Measurements from ENCODE around the gene COX5B. TPM values are rescaled to one million over a fixed set of nuclear protein-coding genes. Genes with fewer than 3 reads are reported as not detected.

Gene COX5B
- total and polyA plus RNA-seq, 8 donors: 112 to 173 (median 126) TPM

GRCh38 chr2:97654309-97654708 lies 8.4 kb downstream of the COX5B start:
- H3K27ac ChIP-seq: no peak overlapping the region
- intact Hi-C loops (cut with DNase I): no loop called here
- TF ChIP-seq, protein P1, sequence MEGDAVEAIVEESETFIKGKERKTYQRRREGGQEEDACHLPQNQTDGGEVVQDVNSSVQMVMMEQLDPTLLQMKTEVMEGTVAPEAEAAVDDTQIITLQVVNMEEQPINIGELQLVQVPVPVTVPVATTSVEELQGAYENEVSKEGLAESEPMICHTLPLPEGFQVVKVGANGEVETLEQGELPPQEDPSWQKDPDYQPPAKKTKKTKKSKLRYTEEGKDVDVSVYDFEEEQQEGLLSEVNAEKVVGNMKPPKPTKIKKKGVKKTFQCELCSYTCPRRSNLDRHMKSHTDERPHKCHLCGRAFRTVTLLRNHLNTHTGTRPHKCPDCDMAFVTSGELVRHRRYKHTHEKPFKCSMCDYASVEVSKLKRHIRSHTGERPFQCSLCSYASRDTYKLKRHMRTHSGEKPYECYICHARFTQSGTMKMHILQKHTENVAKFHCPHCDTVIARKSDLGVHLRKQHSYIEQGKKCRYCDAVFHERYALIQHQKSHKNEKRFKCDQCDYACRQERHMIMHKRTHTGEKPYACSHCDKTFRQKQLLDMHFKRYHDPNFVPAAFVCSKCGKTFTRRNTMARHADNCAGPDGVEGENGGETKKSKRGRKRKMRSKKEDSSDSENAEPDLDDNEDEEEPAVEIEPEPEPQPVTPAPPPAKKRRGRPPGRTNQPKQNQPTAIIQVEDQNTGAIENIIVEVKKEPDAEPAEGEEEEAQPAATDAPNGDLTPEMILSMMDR (IDR thresholded peaks at IDR 0.05): no peak
- no peaks in the 10 kb centered on the region for H3K4me1 ChIP-seq
- no peaks in the 10 kb centered on the region for H3K27me3 ChIP-seq
- ATAC-seq: no peak
- H3K4me3 ChIP-seq: no peak overlapping the region
- H3K9me3 ChIP-seq: no peaks in the 10 kb centered on the region
- H3K36me3 ChIP-seq: peaks cover 0 to 64% of the 10 kb centered on the region in 2 donors
- DNase-seq: no peak

DNA sequence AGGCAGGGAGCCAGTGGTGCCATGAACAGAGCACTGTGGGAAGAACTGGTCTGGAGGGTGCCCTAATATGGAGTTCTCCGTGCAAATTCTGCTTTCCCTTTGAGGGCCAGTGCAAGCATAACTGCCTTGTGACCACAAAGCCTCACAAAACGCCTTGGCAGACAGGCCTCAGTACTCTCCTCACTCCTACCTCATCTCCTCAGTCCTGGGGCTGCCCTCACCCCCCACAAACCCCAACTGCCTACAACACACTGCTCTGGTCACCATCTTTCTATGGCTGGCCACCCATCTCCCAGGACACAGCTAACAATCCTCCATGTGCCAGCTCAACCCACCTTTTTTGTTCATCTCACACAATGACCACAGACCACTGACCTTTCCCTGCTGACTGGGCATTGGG lies 8.9 kb downstream of the COX5B start:
- peaks cover 0 to 63% of the 10 kb centered on the region in 2 donors for H3K36me3 ChIP-seq

DNA sequence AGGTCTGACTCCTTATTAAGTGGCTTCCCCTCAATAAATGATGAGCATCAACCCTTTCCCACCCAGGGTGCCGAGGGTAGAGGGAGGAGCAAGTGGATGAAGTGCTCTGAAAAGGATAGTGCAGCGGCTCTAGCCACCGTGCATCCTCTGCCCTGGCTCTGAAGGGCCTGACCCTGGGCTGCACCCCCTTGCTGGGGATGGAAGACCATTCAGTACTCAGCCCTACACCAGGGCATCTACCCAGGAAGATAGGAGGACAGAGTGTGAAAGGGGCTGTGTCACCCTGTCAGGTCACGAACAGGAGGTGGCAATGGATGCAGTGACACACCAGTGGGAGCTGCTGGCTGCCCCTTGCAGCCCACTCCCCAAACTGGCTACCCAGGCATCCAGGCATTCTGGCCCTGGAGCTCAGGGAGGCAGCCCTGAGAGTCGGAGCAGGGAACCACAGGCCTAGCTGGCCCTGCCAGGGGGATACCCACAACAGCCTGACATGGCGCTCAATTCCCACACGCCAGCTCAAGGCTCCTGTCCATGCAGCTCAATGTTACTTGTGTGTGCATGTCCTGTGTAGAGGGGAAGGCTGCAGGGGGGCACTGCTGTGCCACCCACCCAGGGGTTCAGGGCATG lies 10.4 kb downstream of the COX5B start:
- Histone ChIP-seq H3K4me1 (peaks cover 0 to 8% of the 10 kb centered on the region in 2 donors), H3K27me3 (no peaks in the 10 kb centered on the region), H3K27ac (no peak overlapping the region), H3K36me3 (peaks cover 0 to 59% of the 10 kb centered on the region in 2 donors), H3K4me3 (no peak overlapping the region), H3K9me3 (no peaks in the 10 kb centered on the region)
- intact Hi-C loops (cut with DNase I): no loop called here
- TF ChIP-seq, protein P1 (IDR thresholded peaks at IDR 0.05): no peak
- DNase-seq: no peak
- ATAC-seq: no peak

More for the DNA sequence above, 8.9 kb downstream of the COX5B start:
- ATAC-seq (no peak), DNase-seq (no peak)
- Histone ChIP-seq H3K4me1 (no peaks in the 10 kb centered on the region), H3K27me3 (no peaks in the 10 kb centered on the region), H3K27ac (no peak overlapping the region), H3K4me3 (no peak overlapping the region), H3K9me3 (no peaks in the 10 kb centered on the region)
- TF ChIP-seq, protein P1 (IDR thresholded peaks at IDR 0.05): no peak
- intact Hi-C loops (cut with DNase I): no loop called here

- Histone ChIP-seq H3K27me3 (no peaks in the 10 kb centered on the region), H3K36me3 (peaks cover 0 to 59% of the 10 kb centered on the region in 2 donors), H3K4me3 (no peak overlapping the region), H3K27ac (no peak overlapping the region), H3K9me3 (no peaks in the 10 kb centered on the region), H3K4me1 (peaks cover 0 to 16% of the 10 kb centered on the region in 2 donors)
- intact Hi-C loops (cut with DNase I): no loop called here
- ATAC-seq (no peak), DNase-seq (no peak)
- TF ChIP-seq, protein P1 (IDR thresholded peaks at IDR 0.05): no peak
These were observed 11.2 kb downstream of the COX5B start for GRCh38 chr2:97656905-97657587.

DNA sequence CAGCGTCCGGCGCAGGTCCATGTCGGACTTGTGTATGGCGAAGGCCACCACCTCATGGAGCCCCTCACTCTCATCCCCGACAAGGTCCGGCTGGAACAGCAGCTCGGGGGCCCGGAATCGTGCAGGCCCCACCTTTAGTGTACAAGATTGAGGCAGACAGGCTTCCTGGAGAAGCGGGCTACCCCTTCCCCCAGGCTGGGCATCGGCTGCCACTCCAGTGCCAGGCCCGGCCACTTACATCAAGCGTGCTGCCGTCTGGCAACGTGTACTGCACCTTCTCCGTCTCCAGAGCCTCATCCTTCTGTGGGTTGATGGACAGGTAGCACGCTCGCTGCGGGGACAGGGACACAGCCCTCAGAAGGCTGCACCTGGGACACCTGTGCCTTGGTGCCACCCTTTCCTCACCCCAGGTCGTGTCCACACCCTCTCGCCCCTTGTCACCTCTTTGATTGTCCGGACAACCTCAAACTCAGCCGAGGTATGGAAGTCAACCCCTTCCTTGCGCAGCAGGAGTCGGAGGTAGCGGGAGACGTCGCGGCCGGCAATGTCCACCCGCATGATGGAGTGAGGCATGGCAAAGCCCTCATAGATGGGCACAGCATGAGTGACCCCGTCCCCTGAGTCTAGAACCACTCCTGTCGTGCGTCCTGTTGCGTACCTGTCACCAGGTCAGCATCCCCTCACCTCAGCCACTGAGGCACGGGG lies 12.3 kb downstream of the COX5B start:
- Histone ChIP-seq H3K27me3 (no peaks in the 10 kb centered on the region), H3K4me1 (peaks cover 0 to 27% of the 10 kb centered on the region in 2 donors), H3K4me3 (no peak overlapping the region), H3K27ac (no peak overlapping the region), H3K9me3 (no peaks in the 10 kb centered on the region), H3K36me3 (peaks cover 0 to 59% of the 10 kb centered on the region in 2 donors)
- DNase-seq (peak in 1 of 4 donors; percentile 68), ATAC-seq (no peak)
- TF ChIP-seq, protein P1 (IDR thresholded peaks at IDR 0.05): no peak
- intact Hi-C loops (cut with DNase I): no loop called here

All from left lung (tissue), 10 donors.